Amygdala (tissue), 56 donors: ENCODE measurements around the gene ZNF75A.
"Not testable (repeated sequence)": the region's sequence is repeated elsewhere in the genome, so short reads cannot be mapped to it uniquely, and the experiment has no call there.

Experiments used
- DNase-seq, 56 donors: peaks; one replicate each; lab custom pipeline; 2025; lab: John Stamatoyannopoulos, UW

Gene ZNF75A

GRCh38 chr16:3305109-3306068 lies at the start of gene ZNF75A, which contains the start of gene TIGD7:
TSS of gene ZNF75A (plus strand) at chr16:3305497. CDS start at chr16:3308429, 2,932 bp downstream.
TSS of gene TIGD7 (minus strand) at chr16:3305430. CDS start at chr16:3300614, 4,816 bp downstream.
- peak; percentile 61 to 97 (median 91) for DNase-seq

- no peak for DNase-seq
Measured at GRCh38 chr16:3256146-3256865, 49.0 kb upstream of the ZNF75A start, which contains the start of gene MEFV. TSS of gene MEFV (minus strand) at chr16:3256633. CDS start at chr16:3256587, 46 bp downstream.

DNA sequence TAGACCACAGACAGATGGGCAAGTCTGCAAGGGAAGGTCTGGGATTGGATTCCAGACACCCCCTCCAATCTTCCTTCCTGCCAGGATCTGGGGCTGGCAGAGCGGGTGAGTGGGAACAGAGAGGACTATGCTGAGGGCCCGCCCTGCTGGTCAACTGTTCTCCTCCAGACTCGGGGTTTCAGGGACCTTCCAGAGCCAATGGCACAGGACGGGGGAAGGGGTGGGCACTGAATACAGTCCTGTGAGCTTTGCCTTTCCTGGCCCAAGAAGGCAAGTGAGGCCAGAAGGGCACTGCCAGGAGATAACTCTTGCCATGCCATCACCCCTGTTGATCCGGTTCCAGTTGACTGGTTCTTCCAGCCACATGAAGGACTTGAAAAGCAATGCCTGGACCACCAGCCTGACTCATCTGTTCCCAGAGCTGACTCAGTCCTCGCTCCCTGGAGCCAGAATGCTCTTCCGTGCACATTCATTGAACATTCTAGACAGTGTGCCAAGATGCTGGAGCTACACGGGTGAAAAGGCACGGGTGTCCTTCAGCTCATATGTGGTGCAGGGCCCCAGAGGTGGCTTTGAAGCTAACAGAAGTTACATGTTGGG lies 48.3 kb upstream of the ZNF75A start:
- no peak for DNase-seq

GRCh38 chr16:3259836-3260235 lies 45.5 kb upstream of the ZNF75A start:
- DNase-seq, result no peak

DNA sequence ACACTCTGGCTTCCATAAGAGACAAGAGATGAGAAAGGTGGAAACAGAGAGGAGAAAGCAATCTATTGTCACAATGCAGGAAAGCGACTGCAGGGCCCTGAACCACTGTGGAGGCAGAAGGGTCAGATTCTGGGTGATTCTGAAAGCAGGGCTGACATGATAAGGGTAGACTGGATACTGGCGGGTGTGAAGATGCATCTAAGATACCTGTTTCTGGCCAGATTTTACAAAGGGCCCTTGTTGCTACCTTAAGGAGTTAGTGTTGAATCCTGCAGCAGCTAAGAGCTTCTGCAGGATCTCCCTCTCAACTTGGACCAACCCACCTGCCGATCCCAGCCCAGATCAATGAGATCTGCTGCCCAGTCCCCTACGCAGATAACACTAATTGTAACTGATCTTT lies 42.8 kb upstream of the ZNF75A start:
- no peak for DNase-seq

- DNase-seq, result peak; percentile 83 to 99 (median 97)
Measured at GRCh38 chr16:3264137-3265036, 40.9 kb upstream of the ZNF75A start.

GRCh38 chr16:3266873-3267537 lies 38.3 kb upstream of the ZNF75A start:
- DNase-seq, result peak in 7 of 56 donors; percentile 5 to 36 (median 15)

- DNase-seq, result no peak
Measured at GRCh38 chr16:3268294-3268693, 37.0 kb upstream of the ZNF75A start.

DNA sequence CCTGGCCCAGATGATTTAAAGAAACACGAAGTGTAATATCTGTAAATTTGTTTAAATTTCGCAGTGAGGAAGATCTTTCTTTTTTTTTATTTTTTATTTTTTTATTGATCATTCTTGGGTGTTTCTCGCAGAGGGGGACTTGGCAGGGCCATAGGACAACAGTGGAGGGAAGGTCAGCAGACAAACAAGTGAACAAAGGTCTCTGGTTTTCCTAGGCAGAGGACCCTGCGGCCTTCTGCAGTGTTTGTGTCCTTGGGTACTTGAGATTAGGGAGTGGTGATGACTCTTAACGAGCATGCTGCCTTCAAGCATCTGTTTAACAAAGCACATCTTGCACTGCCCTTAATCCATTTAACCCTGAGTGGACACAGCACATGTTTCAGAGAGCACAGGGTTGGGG lies 34.6 kb upstream of the ZNF75A start:
- not testable (repeated sequence) for DNase-seq

DNA sequence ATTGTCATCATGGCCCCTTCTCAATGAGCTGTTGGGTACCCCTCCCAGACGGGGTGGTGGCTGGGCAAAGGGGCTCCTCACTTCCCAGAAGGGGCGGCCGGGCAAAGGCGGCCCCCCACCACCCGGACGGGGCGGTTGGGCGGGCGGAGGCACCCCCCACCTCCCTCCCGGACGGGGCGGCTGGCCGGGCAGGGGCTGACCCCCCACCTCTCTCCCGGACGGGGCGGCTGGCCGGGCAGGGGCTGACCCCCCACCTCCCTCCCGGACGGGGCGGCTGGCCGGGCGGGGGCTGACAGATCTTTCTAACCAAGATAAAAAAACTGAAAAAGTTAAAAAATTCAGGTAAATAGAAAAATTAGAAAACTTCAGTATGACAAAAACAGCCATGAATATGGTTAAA lies 34.0 kb upstream of the ZNF75A start:
- DNase-seq, result not testable (repeated sequence)

GRCh38 chr16:3274490-3274889 lies 30.8 kb upstream of the ZNF75A start:
- DNase-seq, result no peak

GRCh38 chr16:3274947-3275346 lies 30.4 kb upstream of the ZNF75A start:
- DNase-seq, result no peak

- no peak for DNase-seq
Measured at GRCh38 chr16:3276679-3277078, 28.6 kb upstream of the ZNF75A start.

- no peak for DNase-seq
Measured at GRCh38 chr16:3281222-3281820, 24.0 kb upstream of the ZNF75A start.

- peak in 3 of 56 donors; percentile 55 to 76 (median 58) for DNase-seq
Measured at GRCh38 chr16:3282103-3282729, 23.1 kb upstream of the ZNF75A start.

GRCh38 chr16:3282730-3283542 lies 22.4 kb upstream of the ZNF75A start, which contains the start of gene ZNF263:
TSS of gene ZNF263 (plus strand) at chr16:3283491. CDS start at chr16:3283819, 328 bp downstream.
- DNase-seq, result peak; percentile 80 to 99 (median 94)
